ENCODE results near the gene TRAPPC6A. TPM values are rescaled to one million over a fixed set of nuclear protein-coding genes. Genes with fewer than 3 reads are reported as not detected.
A peak's percentile ranks its signal among the peaks of the same experiment; 100 is the strongest.

TRAPPC6A gene
- total and polyA plus RNA-seq, 9 of the 15 experiments (the other 6 are each of a cell fraction or from before 2014, with no cell fraction given) = 0.82 to 23.6 (median 11.6) TPM

DNA sequence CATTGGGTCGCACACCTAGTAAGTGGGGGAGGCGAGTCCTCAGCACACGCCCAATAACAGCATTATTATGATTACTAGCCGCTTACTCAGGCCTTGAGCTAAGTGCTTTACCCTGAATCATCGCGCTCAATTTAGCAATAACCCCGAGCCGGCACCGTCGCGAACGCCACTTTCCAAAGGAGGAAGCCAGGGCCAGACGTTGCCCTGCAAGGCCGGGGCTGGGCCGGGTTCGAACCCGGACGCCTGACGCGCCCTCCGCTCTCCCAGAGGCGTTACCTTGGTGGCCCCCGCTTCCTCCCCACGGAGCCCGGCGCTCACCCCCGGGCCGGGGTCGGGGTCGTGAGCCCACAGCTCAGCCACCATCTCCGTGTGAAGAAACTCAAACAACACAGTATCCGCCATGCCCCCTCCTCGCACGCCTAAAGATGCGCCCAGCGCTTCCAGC, at the start of gene TRAPPC6A (continued):
- TF ChIP-seq ELF1 (tag; IDR thresholded peaks at IDR 0.05) (no peak), MTA2 (IDR thresholded peaks at IDR 0.05; ENCODE audit: low read depth) (no peak), ZFPM2 (CRISPR knock-in tag; IDR thresholded peaks at IDR 0.05) (no peak), PTRF (tag; IDR thresholded peaks at IDR 0.05) (no peak), SRSF1 (IDR thresholded peaks at IDR 0.05; ENCODE audit: low read depth, low read length) (no peak), SMARCA4 (IDR thresholded peaks at IDR 0.05) (no peak), ZSCAN29 (IDR thresholded peaks at IDR 0.05) (no peak), PHF8 (IDR thresholded peaks at IDR 0.05; ENCODE audit: borderline replicate concordance, low read length) (peak; percentile 75), FOXP4 (CRISPR knock-in tag; IDR thresholded peaks at IDR 0.05; ENCODE audit: borderline replicate concordance) (no peak), GATA2 (CRISPR knock-in tag; IDR thresholded peaks at IDR 0.05) (no peak), IRF9 (tag; IDR thresholded peaks at IDR 0.05) (no peak), RNF2 (IDR thresholded peaks at IDR 0.05) (no peak)
- TF ChIP-seq, protein P1, sequence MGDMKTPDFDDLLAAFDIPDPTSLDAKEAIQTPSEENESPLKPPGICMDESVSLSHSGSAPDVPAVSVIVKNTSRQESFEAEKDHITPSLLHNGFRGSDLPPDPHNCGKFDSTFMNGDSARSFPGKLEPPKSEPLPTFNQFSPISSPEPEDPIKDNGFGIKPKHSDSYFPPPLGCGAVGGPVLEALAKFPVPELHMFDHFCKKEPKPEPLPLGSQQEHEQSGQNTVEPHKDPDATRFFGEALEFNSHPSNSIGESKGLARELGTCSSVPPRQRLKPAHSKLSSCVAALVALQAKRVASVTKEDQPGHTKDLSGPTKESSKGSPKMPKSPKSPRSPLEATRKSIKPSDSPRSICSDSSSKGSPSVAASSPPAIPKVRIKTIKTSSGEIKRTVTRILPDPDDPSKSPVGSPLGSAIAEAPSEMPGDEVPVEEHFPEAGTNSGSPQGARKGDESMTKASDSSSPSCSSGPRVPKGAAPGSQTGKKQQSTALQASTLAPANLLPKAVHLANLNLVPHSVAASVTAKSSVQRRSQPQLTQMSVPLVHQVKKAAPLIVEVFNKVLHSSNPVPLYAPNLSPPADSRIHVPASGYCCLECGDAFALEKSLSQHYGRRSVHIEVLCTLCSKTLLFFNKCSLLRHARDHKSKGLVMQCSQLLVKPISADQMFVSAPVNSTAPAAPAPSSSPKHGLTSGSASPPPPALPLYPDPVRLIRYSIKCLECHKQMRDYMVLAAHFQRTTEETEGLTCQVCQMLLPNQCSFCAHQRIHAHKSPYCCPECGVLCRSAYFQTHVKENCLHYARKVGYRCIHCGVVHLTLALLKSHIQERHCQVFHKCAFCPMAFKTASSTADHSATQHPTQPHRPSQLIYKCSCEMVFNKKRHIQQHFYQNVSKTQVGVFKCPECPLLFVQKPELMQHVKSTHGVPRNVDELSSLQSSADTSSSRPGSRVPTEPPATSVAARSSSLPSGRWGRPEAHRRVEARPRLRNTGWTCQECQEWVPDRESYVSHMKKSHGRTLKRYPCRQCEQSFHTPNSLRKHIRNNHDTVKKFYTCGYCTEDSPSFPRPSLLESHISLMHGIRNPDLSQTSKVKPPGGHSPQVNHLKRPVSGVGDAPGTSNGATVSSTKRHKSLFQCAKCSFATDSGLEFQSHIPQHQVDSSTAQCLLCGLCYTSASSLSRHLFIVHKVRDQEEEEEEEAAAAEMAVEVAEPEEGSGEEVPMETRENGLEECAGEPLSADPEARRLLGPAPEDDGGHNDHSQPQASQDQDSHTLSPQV (IDR thresholded peaks at IDR 0.05) = peak; percentile 7; the same call in 1 of the 2 replicates
- TF ChIP-seq, protein P2, sequence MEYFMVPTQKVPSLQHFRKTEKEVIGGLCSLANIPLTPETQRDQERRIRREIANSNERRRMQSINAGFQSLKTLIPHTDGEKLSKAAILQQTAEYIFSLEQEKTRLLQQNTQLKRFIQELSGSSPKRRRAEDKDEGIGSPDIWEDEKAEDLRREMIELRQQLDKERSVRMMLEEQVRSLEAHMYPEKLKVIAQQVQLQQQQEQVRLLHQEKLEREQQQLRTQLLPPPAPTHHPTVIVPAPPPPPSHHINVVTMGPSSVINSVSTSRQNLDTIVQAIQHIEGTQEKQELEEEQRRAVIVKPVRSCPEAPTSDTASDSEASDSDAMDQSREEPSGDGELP (CRISPR knock-in tag; IDR thresholded peaks at IDR 0.05; ENCODE audit: borderline replicate concordance) = no peak
- TF ChIP-seq, protein P3, sequence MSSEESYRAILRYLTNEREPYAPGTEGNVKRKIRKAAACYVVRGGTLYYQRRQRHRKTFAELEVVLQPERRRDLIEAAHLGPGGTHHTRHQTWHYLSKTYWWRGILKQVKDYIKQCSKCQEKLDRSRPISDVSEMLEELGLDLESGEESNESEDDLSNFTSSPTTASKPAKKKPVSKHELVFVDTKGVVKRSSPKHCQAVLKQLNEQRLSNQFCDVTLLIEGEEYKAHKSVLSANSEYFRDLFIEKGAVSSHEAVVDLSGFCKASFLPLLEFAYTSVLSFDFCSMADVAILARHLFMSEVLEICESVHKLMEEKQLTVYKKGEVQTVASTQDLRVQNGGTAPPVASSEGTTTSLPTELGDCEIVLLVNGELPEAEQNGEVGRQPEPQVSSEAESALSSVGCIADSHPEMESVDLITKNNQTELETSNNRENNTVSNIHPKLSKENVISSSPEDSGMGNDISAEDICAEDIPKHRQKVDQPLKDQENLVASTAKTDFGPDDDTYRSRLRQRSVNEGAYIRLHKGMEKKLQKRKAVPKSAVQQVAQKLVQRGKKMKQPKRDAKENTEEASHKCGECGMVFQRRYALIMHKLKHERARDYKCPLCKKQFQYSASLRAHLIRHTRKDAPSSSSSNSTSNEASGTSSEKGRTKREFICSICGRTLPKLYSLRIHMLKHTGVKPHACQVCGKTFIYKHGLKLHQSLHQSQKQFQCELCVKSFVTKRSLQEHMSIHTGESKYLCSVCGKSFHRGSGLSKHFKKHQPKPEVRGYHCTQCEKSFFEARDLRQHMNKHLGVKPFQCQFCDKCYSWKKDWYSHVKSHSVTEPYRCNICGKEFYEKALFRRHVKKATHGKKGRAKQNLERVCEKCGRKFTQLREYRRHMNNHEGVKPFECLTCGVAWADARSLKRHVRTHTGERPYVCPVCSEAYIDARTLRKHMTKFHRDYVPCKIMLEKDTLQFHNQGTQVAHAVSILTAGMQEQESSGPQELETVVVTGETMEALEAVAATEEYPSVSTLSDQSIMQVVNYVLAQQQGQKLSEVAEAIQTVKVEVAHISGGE (CRISPR knock-in tag; IDR thresholded peaks at IDR 0.05) = no peak
- TF ChIP-seq, protein P4, sequence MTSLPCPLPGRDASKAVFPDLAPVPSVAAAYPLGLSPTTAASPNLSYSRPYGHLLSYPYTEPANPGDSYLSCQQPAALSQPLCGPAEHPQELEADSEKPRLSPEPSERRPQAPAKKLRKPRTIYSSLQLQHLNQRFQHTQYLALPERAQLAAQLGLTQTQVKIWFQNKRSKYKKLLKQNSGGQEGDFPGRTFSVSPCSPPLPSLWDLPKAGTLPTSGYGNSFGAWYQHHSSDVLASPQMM (CRISPR knock-in tag; IDR thresholded peaks at IDR 0.05) = no peak

Measured in K562 (cell line).